Parathyroid adenoma (tissue), 2 donors: ENCODE results near the gene EML6.
"Not testable (repeated sequence)": the region's sequence is repeated elsewhere in the genome, so short reads cannot be mapped to it uniquely, and the experiment has no call there.

ENCODE experiments used
- H2AFZ ChIP-seq: fragments of 300-600 bp; sonication (generic); one replicate; pipeline ENCODE4 v1.7.0; 2017; ENCODE audit warnings: antibody characterized with exemption, mild to moderate bottlenecking
- H3K27ac ChIP-seq: fragments of 300-600 bp; sonication (generic); one replicate; pipeline ENCODE4 v1.7.0; 2017
- H3K27me3 ChIP-seq: fragments of 300-600 bp; sonication (generic); one replicate; pipeline ENCODE4 v1.7.0; 2017; ENCODE audit warnings: low read length; ENCODE audit not compliant: control insufficient read depth, insufficient read depth
- H3K36me3 ChIP-seq: fragments of 300-600 bp; sonication (generic); one replicate; pipeline ENCODE4 v1.7.0; 2017; ENCODE audit warnings: low read length; ENCODE audit not compliant: control insufficient read depth, insufficient read depth
- H3K4me1 ChIP-seq: fragments of 300-600 bp; sonication (generic); one replicate; pipeline ENCODE4 v1.7.0; 2017; ENCODE audit warnings: control low read depth
- H3K4me2 ChIP-seq: fragments of 300-600 bp; sonication (generic); one replicate; pipeline ENCODE4 v1.7.0; 2017; ENCODE audit warnings: low read length
- H3K4me3 ChIP-seq: fragments of 300-600 bp; sonication (generic); one replicate; pipeline ENCODE4 v1.7.0; 2017; ENCODE audit warnings: low read depth, low read length
- H3K79me2 ChIP-seq: fragments of 300-600 bp; sonication (generic); one replicate; pipeline ENCODE4 v1.7.0; 2017; ENCODE audit warnings: control low read depth
- H3K9ac ChIP-seq: fragments of 300-600 bp; sonication (generic); one replicate; pipeline ENCODE4 v1.7.0; 2017; ENCODE audit warnings: mild to moderate bottlenecking
- H3K9me3 ChIP-seq: fragments of 300-600 bp; sonication (generic); one replicate; pipeline ENCODE4 v1.7.0; 2017; ENCODE audit warnings: low read length; ENCODE audit not compliant: control insufficient read depth
- CTCF ChIP-seq: fragments of 300-600 bp; sonication (generic); IDR thresholded peaks from one replicate; pipeline ENCODE4 v1.7.0; 2017; ENCODE audit warnings: antibody characterized with exemption, mild to moderate bottlenecking
- donor health status: primary hyperparathyroidism.

Gene EML6

GRCh38 chr2:54983345-54984220 is 260.1 kb downstream of the EML6 start:
- Histone ChIP-seq H3K4me3 (no peak overlapping the region), H3K4me1 (peaks cover 12% of the 10 kb centered on the region), H3K79me2 (peaks cover 4% of the 10 kb centered on the region), H3K36me3 (no peaks in the 10 kb centered on the region), H3K9ac (no peak overlapping the region), H3K9me3 (no peaks in the 10 kb centered on the region), H3K27me3 (no peaks in the 10 kb centered on the region), H3K4me2 (no peak overlapping the region), H3K27ac (no peak overlapping the region), H2AFZ (no peak overlapping the region)
- TF ChIP-seq CTCF, result no peak

- Histone ChIP-seq H3K4me2 (no peak overlapping the region), H3K27ac (no peak overlapping the region), H3K79me2 (peaks cover 4% of the 10 kb centered on the region), H3K27me3 (no peaks in the 10 kb centered on the region), H3K36me3 (no peaks in the 10 kb centered on the region), H2AFZ (no peak overlapping the region), H3K4me1 (peaks cover 9% of the 10 kb centered on the region), H3K4me3 (no peak overlapping the region), H3K9me3 (no peaks in the 10 kb centered on the region), H3K9ac (no peak overlapping the region)
- no peak for TF ChIP-seq CTCF
These were observed 261.0 kb downstream of the EML6 start for GRCh38 chr2:54984476-54984875.

- H3K79me2 ChIP-seq, result peaks cover 4% of the 10 kb centered on the region
- H3K9ac ChIP-seq, result no peak overlapping the region
- no peak for TF ChIP-seq CTCF
- H3K9me3 ChIP-seq, result no peaks in the 10 kb centered on the region
- peaks cover 7% of the 10 kb centered on the region for H3K4me1 ChIP-seq
- H3K27me3 ChIP-seq, result no peaks in the 10 kb centered on the region
- H2AFZ ChIP-seq, result no peak overlapping the region
- H3K27ac ChIP-seq, result no peak overlapping the region
- H3K36me3 ChIP-seq, result no peaks in the 10 kb centered on the region
- no peak overlapping the region for H3K4me2 ChIP-seq
- no peak overlapping the region for H3K4me3 ChIP-seq
These were observed 262.8 kb downstream of the EML6 start for GRCh38 chr2:54986264-54986663.

- no peak overlapping the region for H3K4me3 ChIP-seq
- no peaks in the 10 kb centered on the region for H3K9me3 ChIP-seq
- H3K36me3 ChIP-seq, result no peaks in the 10 kb centered on the region
- H3K79me2 ChIP-seq, result peaks cover 15% of the 10 kb centered on the region
- no peak for TF ChIP-seq CTCF
- no peak overlapping the region for H3K4me2 ChIP-seq
- no peak overlapping the region for H3K9ac ChIP-seq
- no peak overlapping the region for H3K27ac ChIP-seq
- H3K27me3 ChIP-seq, result no peaks in the 10 kb centered on the region
- H2AFZ ChIP-seq, result no peak overlapping the region
- H3K4me1 ChIP-seq, result peaks cover 5% of the 10 kb centered on the region
These were observed 265.1 kb downstream of the EML6 start for GRCh38 chr2:54988612-54989011.

GRCh38 chr2:54990694-54991093 is 267.2 kb downstream of the EML6 start:
- not testable (repeated sequence) for H3K27me3 ChIP-seq, H3K27ac ChIP-seq, H3K4me3 ChIP-seq, H3K9me3 ChIP-seq, H3K4me2 ChIP-seq, H3K36me3 ChIP-seq, H3K9ac ChIP-seq, H2AFZ ChIP-seq, H3K4me1 ChIP-seq
- H3K79me2 ChIP-seq, result peaks cover 34% of the 10 kb centered on the region
